Epidermal melanocyte (primary cell): ENCODE data around the gene SCN8A.

Experiments used
- DNase-seq: peaks from one replicate; pipeline ENCODE4 v3.0.0; 2011; ENCODE audit warnings: low spot score; ENCODE audit not compliant: insufficient read length

The SCN8A gene

GRCh38 chr12:51850081-51850964 is 259.3 kb downstream of the SCN8A start:
- DNase-seq = no peak

- no peak for DNase-seq
Measured at GRCh38 chr12:51850965-51851299, 259.9 kb downstream of the SCN8A start.

- DNase-seq = no peak
Measured at GRCh38 chr12:51851413-51852124, 260.5 kb downstream of the SCN8A start.

- DNase-seq = no peak
Measured at GRCh38 chr12:51852404-51853137, 261.5 kb downstream of the SCN8A start.

- DNase-seq = peak; percentile 75
Measured at GRCh38 chr12:51855586-51856428, 264.8 kb downstream of the SCN8A start.

GRCh38 chr12:51860986-51861385 is 270.0 kb downstream of the SCN8A start:
- DNase-seq = no peak
